ENCODE data around the gene KIAA0825. TPM values are rescaled to one million over a fixed set of nuclear protein-coding genes. Genes with fewer than 3 reads are reported as not detected.

The KIAA0825 gene
- total RNA-seq, 2 experiments from 2014 or later: 0.32 to 0.54 TPM

DNA sequence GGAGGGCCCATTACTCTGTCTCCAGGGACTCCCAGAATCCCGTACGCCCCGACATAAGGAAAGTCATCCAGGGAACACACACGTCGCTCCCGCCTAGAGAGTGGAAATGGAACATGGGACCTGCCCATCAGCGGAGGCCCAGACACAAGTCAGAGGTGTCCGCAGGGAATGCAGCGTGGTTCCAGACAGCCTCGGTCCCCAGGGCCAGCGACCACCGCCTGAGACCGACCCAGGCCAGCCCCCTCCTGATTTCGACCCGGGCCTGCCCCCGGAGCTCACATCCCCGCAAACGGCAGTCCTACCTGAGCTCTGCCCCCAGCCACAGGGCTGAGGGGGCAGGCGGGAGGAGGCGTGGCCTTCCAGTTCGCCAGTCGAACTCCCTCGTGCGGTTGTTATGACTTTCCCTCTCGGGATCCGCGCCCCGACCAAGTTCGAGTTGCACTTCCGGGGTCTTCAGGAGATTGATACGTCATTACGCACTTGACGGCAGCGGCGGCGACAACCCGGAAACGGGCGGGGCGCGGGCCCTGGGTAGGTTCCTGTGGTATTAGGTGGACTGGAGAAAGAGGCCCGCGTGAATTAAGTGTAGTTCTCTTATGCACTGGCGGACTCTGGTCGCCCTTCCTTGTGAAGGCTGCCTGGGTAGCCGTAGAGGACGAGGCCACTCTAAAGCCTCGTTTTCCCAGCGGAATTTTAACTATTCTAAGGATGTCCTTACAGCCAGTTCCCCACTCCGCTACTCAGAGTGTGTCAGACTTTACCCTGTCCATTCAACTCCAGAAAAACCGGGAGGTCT lies 507.0 kb downstream of the KIAA0825 start:
- intact Hi-C loops (cut with micrococcal nuclease): no loop called here
- Mint-ChIP-seq H3K9me3 (peaks cover 15% of the 10 kb centered on the region), H3K36me3 (ENCODE audit: low read depth) (peaks cover 18% of the 10 kb centered on the region), H3K27me3 (peaks cover 3% of the 10 kb centered on the region), H3K4me1 (ENCODE audit: low read depth) (peaks cover 35% of the 10 kb centered on the region), H3K4me3 (peak overlapping the region; percentile 90), H3K27ac (peak overlapping the region; percentile 93)
- POLR2A ChIA-PET: no interaction called here
- DNase-seq: peak; percentile 97
- TF ChIP-seq, protein P1, sequence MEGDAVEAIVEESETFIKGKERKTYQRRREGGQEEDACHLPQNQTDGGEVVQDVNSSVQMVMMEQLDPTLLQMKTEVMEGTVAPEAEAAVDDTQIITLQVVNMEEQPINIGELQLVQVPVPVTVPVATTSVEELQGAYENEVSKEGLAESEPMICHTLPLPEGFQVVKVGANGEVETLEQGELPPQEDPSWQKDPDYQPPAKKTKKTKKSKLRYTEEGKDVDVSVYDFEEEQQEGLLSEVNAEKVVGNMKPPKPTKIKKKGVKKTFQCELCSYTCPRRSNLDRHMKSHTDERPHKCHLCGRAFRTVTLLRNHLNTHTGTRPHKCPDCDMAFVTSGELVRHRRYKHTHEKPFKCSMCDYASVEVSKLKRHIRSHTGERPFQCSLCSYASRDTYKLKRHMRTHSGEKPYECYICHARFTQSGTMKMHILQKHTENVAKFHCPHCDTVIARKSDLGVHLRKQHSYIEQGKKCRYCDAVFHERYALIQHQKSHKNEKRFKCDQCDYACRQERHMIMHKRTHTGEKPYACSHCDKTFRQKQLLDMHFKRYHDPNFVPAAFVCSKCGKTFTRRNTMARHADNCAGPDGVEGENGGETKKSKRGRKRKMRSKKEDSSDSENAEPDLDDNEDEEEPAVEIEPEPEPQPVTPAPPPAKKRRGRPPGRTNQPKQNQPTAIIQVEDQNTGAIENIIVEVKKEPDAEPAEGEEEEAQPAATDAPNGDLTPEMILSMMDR (IDR thresholded peaks at IDR 0.05): no peak
- peak; percentile 96 for ATAC-seq
- CTCF ChIA-PET: interaction anchor here (1.0 kb wide), 1 partner anchor 11 kb away, joined by 3 read pairs; no protein-coding TSS in a partner anchor

DNA sequence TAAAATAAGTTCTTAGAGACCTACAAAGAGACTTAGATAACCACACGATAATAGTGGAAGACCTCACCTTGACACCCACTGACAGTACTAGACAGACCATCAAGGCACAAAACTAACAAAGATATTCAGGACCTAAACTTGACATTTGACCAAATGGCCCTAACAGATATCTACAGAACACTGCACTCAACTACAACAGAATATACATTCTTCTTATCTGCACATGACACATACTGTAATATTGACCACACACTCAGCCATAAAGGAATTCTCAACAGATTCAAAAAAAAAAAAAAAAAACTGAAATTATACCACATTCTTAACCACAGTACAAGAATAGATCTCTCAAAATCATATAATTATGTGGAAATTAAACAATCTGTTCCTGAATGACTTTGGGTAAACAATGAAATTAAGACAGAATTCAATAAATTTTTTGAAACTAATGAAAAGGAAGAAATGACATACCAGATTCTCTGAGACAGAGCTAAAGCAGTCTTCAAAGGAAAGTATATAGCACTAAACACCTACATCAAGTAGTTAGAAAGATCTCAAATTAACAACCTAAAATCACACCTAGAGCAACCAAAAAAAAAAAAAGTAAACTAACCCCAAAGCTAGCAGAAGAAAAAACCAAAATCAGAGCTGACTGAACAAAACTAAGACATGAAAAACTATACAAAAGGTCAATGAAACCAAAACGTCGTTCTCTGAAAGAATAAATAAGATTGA lies 514.7 kb downstream of the KIAA0825 start:
- ATAC-seq (peak; percentile 37), DNase-seq (no peak)
- ChIA-PET CTCF (no interaction called here), POLR2A (no interaction called here)
- peaks cover 57% of the 10 kb centered on the region for H3K4me1 Mint-ChIP-seq (ENCODE audit: low read depth)
- H3K36me3 Mint-ChIP-seq (ENCODE audit: low read depth): peaks cover 53% of the 10 kb centered on the region
- H3K27ac Mint-ChIP-seq: peak overlapping the region; percentile 60
- no peaks in the 10 kb centered on the region for H3K27me3 Mint-ChIP-seq
- TF ChIP-seq, protein P1 (IDR thresholded peaks at IDR 0.05): no peak
- H3K4me3 Mint-ChIP-seq: no peak overlapping the region
- H3K9me3 Mint-ChIP-seq: peaks cover 29% of the 10 kb centered on the region
- intact Hi-C loops (cut with micrococcal nuclease): no loop called here

Other genes starting within 250 kb of the KIAA0825 start
- gene SLF1, start 65 bp upstream of the KIAA0825 start, total RNA-seq: 10 to 100 TPM; 11.5 to 14.5 TPM

Measured in activated CD8-positive, alpha-beta T cell treated with anti-CD3 and anti-CD28 coated beads for 36 hours (primary cell).